NCI-H526 treated with DMSO at 0.1 percent for 48 hours (cell line): ENCODE data around the gene TBC1D22A.

Experiments used
- DNase-seq: peaks from one replicate; lab custom pipeline; 2025; lab: John Stamatoyannopoulos, UW

The TBC1D22A gene

GRCh38 chr22:47221840-47222615, 459.6 kb downstream of the TBC1D22A start:
- DNase-seq: no peak
